ENCODE measurements around the gene ANKRD23.

ANKRD23 gene

GRCh38 chr2:96844405-96844808 is 586 bp upstream of the ANKRD23 start:
- TF ChIP-seq, protein P1, sequence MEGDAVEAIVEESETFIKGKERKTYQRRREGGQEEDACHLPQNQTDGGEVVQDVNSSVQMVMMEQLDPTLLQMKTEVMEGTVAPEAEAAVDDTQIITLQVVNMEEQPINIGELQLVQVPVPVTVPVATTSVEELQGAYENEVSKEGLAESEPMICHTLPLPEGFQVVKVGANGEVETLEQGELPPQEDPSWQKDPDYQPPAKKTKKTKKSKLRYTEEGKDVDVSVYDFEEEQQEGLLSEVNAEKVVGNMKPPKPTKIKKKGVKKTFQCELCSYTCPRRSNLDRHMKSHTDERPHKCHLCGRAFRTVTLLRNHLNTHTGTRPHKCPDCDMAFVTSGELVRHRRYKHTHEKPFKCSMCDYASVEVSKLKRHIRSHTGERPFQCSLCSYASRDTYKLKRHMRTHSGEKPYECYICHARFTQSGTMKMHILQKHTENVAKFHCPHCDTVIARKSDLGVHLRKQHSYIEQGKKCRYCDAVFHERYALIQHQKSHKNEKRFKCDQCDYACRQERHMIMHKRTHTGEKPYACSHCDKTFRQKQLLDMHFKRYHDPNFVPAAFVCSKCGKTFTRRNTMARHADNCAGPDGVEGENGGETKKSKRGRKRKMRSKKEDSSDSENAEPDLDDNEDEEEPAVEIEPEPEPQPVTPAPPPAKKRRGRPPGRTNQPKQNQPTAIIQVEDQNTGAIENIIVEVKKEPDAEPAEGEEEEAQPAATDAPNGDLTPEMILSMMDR (IDR thresholded peaks at IDR 0.05; ENCODE audit: low read depth, low read length, missing control alignments) = no peak
- DNase-seq (ENCODE audit: low read depth) = no peak
- in situ Hi-C loops (cut with HindIII; ENCODE audit: low sequenced_read_pairs) = no loop called here
- no peak overlapping the region for H3K4me3 ChIP-seq (ENCODE audit: low read depth, low read length)

- TF ChIP-seq, protein P1 (IDR thresholded peaks at IDR 0.05; ENCODE audit: low read depth, low read length, missing control alignments) = no peak
- no peak overlapping the region for H3K4me3 ChIP-seq (ENCODE audit: low read depth, low read length)
- no peak for DNase-seq (ENCODE audit: low read depth)
- in situ Hi-C loops (cut with HindIII; ENCODE audit: low sequenced_read_pairs) = no loop called here
Measured at GRCh38 chr2:96842600-96842999, 1.2 kb downstream of the ANKRD23 start.

GRCh38 chr2:96841701-96842495 is 1.9 kb downstream of the ANKRD23 start:
- no peak for DNase-seq (ENCODE audit: low read depth)
- in situ Hi-C loops (cut with HindIII; ENCODE audit: low sequenced_read_pairs) = no loop called here
- no peak overlapping the region for H3K4me3 ChIP-seq (ENCODE audit: low read depth, low read length)
- TF ChIP-seq, protein P1 (IDR thresholded peaks at IDR 0.05; ENCODE audit: low read depth, low read length, missing control alignments) = no peak

GRCh38 chr2:96839875-96840850 is 3.7 kb downstream of the ANKRD23 start:
- DNase-seq (ENCODE audit: low read depth) = no peak
- TF ChIP-seq, protein P1 (IDR thresholded peaks at IDR 0.05; ENCODE audit: low read depth, low read length, missing control alignments) = no peak
- in situ Hi-C loops (cut with HindIII; ENCODE audit: low sequenced_read_pairs) = no loop called here
- no peak overlapping the region for H3K4me3 ChIP-seq (ENCODE audit: low read depth, low read length)

DNA sequence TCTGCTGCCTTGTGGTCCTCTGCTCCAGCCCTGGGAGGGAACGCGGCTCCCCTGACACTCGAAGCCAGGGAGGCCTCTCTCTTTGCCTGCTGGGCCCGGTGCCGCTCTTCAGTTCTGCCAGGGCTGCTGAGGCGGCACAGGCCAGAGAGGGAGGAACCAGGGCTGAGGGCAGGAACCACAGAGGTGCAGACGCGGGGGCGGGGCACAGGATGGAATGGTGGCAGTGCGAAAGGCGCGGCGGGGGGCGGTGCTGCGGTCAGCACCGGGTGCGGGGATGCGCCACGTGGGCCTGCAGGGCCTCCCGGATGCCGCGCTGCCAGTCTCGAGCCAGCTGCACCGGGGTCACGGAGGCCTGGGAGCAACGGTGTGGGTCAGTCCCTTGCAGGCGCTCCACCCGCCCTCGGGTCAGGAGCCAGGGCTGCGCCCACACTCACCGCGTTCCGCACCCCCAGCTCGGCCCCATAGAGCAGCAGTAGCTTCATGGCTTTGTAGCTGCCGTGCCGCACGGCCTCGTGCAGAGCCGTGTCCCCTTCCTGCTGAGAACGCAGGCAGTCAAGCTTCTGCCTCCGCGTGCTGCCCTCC is 4.4 kb downstream of the ANKRD23 start:
- no peak for DNase-seq (ENCODE audit: low read depth)
- in situ Hi-C loops (cut with HindIII; ENCODE audit: low sequenced_read_pairs) = no loop called here
- no peak overlapping the region for H3K4me3 ChIP-seq (ENCODE audit: low read depth, low read length)
- TF ChIP-seq, protein P1 (IDR thresholded peaks at IDR 0.05; ENCODE audit: low read depth, low read length, missing control alignments) = no peak
